Upper lobe of right lung (tissue), 1 donor: ENCODE results near the gene PRF1. TPM values are rescaled to one million over a fixed set of nuclear protein-coding genes. Genes with fewer than 3 reads are reported as not detected.
"Not testable (repeated sequence)": the region's sequence is repeated elsewhere in the genome, so short reads cannot be mapped to it uniquely, and the experiment has no call there.

Experiments used
- ATAC-seq: fragments of 200-7000 bp; cut with Tn5 transposase; one replicate; pipeline ENCODE4 v1.9.1; 2020; ENCODE audit warnings: mild to moderate bottlenecking, moderate library complexity
- DNase-seq: peaks from one replicate; pipeline ENCODE4 v3.0.0-alpha.2; 2020
- H3K27ac ChIP-seq: fragments of 200-600 bp; one replicate; pipeline ENCODE4 v1.8.0; 2022
- H3K27me3 ChIP-seq: fragments of 200-600 bp; one replicate; pipeline ENCODE4 v1.8.0; 2022; ENCODE audit warnings: mild to moderate bottlenecking
- H3K36me3 ChIP-seq: fragments of 200-600 bp; one replicate; pipeline ENCODE4 v1.8.0; 2022
- H3K4me1 ChIP-seq: fragments of 200-600 bp; one replicate; pipeline ENCODE4 v1.8.0; 2022
- H3K4me3 ChIP-seq: fragments of 200-600 bp; one replicate; pipeline ENCODE4 v1.8.0; 2022; ENCODE audit warnings: mild to moderate bottlenecking
- H3K9me3 ChIP-seq: fragments of 200-600 bp; one replicate; pipeline ENCODE4 v1.8.0; 2022
- intact Hi-C: fragments of 100-400 bp; cut with DNase I; formaldehyde crosslinking; loops from one replicate; pipeline ENCODE4 v1.11.0; 2022
- total RNA-seq: library from RNA; stranded (reverse); fragmentation: NEBNext Ultra II Directional; extraction: Animal tissue kit (Norgen Biotek cat#: 25700); gene quantifications from one replicate; pipeline ENCODE4 v1.2.1, GENCODE V29; 2021
- TF ChIP-seq, protein P1 (sequence below): fragments of 200-600 bp; IDR thresholded peaks from one replicate; pipeline ENCODE4 v1.8.0; 2022; ENCODE audit warnings: antibody characterized with exemption
- donor health status: DM: no; HTN: yes; CAD: no; lungs with severe emphysema.

Gene PRF1
- total RNA-seq, 1 donor from 2014 or later, result 32.3 TPM

DNA sequence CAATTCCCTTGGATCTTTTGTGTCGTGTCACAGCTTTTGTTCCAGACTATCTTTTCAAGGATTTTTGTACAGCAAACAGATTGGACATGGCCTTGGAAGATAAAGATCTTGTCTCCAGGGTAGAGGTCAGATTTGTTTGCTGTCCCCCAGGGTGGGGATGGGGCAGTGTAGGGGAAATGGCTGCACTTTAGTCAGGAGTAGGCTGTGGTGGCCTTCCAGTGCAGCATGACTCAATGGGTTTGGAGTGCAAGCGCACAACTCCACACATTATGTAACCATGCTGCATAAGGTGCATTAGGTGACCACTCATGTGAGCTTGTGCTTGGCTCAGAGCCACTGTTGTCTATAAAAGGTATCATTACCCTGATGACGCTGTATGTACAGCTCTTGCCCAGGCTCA is 45.9 kb upstream of the PRF1 start:
- Histone ChIP-seq H3K9me3 (no peaks in the 10 kb centered on the region), H3K4me3 (no peak overlapping the region), H3K27me3 (no peaks in the 10 kb centered on the region), H3K27ac (no peak overlapping the region), H3K36me3 (no peaks in the 10 kb centered on the region), H3K4me1 (no peaks in the 10 kb centered on the region)
- intact Hi-C loops, result no loop called here
- TF ChIP-seq, protein P1, sequence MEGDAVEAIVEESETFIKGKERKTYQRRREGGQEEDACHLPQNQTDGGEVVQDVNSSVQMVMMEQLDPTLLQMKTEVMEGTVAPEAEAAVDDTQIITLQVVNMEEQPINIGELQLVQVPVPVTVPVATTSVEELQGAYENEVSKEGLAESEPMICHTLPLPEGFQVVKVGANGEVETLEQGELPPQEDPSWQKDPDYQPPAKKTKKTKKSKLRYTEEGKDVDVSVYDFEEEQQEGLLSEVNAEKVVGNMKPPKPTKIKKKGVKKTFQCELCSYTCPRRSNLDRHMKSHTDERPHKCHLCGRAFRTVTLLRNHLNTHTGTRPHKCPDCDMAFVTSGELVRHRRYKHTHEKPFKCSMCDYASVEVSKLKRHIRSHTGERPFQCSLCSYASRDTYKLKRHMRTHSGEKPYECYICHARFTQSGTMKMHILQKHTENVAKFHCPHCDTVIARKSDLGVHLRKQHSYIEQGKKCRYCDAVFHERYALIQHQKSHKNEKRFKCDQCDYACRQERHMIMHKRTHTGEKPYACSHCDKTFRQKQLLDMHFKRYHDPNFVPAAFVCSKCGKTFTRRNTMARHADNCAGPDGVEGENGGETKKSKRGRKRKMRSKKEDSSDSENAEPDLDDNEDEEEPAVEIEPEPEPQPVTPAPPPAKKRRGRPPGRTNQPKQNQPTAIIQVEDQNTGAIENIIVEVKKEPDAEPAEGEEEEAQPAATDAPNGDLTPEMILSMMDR, result no peak
- DNase-seq (no peak), ATAC-seq (no peak)

DNA sequence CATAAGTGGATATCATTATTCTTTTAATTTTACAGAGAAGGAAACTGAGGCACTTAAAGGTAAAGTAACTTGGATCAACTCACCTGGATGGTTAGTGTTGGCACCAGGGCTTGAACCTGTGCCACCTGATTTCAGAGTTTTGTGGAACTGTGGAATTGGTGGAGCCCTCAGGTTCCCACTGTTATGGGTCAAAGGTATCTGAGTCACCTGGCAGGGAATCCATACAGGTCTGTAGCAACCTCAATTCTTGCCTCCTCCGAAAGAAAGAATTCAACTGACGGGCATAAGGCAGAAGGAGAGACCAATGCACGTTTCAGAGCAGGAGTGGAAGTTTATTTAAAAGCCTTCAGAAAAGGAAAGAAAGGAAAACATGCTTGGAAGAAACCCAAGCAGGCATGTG is 44.5 kb upstream of the PRF1 start:
- H3K27ac ChIP-seq, result no peak overlapping the region
- TF ChIP-seq, protein P1, result no peak
- DNase-seq (no peak), ATAC-seq (no peak)
- no peaks in the 10 kb centered on the region for H3K9me3 ChIP-seq
- no peaks in the 10 kb centered on the region for H3K27me3 ChIP-seq
- H3K36me3 ChIP-seq, result no peaks in the 10 kb centered on the region
- no peak overlapping the region for H3K4me3 ChIP-seq
- intact Hi-C loops, result no loop called here
- no peaks in the 10 kb centered on the region for H3K4me1 ChIP-seq

DNA sequence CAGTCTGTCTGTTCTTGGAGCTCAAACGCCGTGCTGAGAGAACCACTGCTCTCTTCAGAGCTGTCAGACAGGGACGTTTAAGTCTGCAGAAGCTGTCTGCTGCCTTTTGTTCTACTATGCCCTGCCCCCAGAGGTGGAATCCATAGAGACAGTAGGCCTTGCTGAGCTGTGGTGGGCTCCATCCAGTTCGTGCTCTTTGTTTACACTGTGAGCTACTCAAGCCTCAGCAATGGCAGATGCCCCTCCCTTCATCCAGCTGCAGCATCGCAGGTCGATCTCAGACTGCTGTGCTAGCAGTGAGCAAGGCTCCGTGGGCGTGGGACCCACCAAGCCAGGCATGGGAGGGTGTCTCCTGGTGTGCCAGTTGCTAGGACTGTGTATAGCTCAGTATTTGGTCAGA is 42.4 kb upstream of the PRF1 start:
- H3K36me3 ChIP-seq, H3K27me3 ChIP-seq, ATAC-seq, H3K9me3 ChIP-seq, H3K4me3 ChIP-seq, intact Hi-C loops, DNase-seq, H3K4me1 ChIP-seq, H3K27ac ChIP-seq: not testable (repeated sequence)

DNA sequence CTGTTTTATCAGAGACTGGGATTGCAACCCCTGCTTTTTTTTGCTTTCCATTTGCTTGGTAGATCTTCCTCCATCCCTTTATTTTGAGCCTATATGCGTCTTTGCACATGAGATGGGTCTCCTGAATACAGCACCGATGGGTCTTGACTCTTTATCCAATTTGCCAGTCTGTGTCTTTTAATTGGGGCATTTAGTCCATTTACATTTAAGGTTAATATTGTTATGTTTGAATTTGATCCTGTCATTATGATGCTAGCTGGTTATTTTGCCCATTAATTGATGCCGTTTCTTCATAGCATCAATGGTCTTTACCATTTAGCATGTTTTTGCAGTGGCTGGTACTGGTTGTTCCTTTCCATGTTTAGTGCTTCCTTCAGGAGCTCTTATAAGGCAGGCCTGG is 40.7 kb upstream of the PRF1 start:
- DNase-seq, H3K9me3 ChIP-seq, H3K4me1 ChIP-seq, H3K27ac ChIP-seq, H3K27me3 ChIP-seq, ATAC-seq, intact Hi-C loops, H3K4me3 ChIP-seq, H3K36me3 ChIP-seq: not testable (repeated sequence)

DNA sequence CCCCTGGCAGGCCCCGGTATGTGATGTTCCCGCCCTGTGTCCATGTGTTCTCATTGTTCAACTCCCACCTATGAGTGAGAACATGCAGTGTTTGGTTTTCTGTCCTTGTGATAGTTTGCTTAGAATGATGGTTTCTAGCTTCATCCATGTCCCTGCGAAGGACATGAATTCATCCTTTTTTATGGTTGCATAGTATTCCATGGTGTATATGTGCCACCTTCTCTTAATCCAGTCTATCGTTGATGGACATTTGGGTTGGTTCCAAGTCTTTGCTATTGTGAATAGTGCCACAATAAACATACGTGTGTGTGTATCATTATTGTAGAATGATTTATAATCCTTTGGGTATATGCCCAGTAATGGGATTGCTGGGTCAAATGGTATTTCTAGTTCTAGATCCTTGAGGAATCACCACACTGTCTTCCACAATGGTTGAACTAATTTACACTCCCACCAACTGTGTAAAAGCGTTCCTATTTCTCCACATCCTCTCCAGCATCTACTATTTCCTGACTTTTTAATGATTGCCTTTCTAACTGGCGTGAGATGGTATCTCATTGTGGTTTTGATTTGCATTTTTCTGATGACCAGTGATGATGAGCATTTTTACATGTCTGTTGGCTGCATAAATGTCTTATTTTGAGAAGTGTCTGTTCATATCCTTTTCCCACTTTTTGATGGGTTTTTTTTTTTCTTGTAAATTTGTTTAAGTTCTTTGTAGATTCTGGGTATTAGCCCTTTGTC is 37.3 kb upstream of the PRF1 start:
- H3K27me3 ChIP-seq, ATAC-seq, H3K4me1 ChIP-seq, H3K4me3 ChIP-seq, H3K36me3 ChIP-seq, DNase-seq, H3K9me3 ChIP-seq, H3K27ac ChIP-seq, intact Hi-C loops: not testable (repeated sequence)

DNA sequence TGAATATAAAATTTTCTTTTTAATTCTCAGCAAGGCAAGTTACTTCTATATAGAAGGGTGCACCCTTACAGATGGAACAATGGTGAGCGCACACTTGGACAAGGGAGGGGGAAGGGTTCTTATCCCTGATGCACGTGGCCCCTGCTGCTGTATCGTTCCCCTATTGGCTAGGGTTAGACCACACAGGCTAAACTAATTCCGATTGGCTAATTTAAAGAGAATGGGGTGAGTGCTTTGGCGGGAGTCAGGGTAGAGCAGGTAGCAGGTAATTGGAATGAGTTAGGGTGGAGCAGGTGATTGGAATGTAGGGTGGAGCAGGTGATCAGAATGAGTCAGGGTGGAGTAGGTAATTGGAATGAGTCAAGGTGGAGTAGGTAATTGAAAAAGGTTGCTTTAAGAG is 32.0 kb upstream of the PRF1 start:
- intact Hi-C loops, result not testable (repeated sequence)

DNA sequence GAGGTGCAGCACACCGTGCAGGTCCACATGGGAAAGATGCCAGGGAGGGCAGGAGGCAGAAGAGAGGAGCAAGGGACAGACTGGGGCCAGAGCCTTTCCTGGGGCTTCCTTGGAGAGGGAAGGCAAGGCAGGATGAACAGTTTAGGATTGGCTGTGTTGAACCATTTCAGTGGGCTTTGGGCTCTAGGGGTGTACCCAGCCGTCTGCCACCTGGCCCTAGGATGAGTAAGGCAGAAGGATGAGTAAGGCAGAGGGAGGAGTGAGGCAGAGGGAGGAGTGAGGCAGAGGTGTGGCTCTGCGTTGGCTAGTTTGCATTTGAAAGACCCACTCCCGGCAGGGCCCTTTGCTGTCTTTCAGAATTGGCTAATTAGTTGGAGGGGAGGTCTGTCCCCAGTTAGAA is 31.5 kb upstream of the PRF1 start:
- TF ChIP-seq, protein P1, result no peak
- intact Hi-C loops, result no loop called here
- Histone ChIP-seq H3K9me3 (no peaks in the 10 kb centered on the region), H3K27me3 (no peaks in the 10 kb centered on the region), H3K4me3 (no peak overlapping the region), H3K27ac (no peak overlapping the region), H3K36me3 (no peaks in the 10 kb centered on the region), H3K4me1 (no peaks in the 10 kb centered on the region)
- ATAC-seq (no peak), DNase-seq (no peak)

More for the DNA sequence above, 32.0 kb upstream of the PRF1 start:
- ATAC-seq, H3K27me3 ChIP-seq, H3K27ac ChIP-seq, H3K36me3 ChIP-seq, H3K4me3 ChIP-seq, H3K9me3 ChIP-seq, H3K4me1 ChIP-seq, DNase-seq: not testable (repeated sequence)

DNA sequence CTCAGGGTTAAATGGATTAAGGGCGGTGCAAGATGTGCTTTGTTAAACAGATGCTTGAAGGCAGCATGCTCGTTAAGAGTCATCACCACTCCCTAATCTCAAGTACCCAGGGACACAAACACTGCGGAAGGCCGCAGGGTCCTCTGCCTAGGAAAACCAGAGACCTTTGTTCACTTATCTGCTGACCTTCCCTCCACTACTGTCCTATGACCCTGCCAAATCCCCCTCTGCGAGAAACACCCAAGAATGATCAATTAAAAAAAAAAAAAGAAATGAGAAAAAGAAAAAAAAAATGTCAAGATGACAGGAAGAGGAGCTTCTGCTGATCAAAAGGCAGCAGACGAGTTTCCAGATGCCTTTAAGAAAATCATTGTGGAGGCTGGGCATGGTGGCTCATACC is 29.2 kb upstream of the PRF1 start:
- H3K9me3 ChIP-seq, DNase-seq, H3K27ac ChIP-seq, H3K27me3 ChIP-seq, H3K4me3 ChIP-seq, intact Hi-C loops, H3K36me3 ChIP-seq, ATAC-seq, H3K4me1 ChIP-seq: not testable (repeated sequence)
